Tibial artery (tissue), 4 donors: ENCODE measurements around the gene SUMO3.

Experiments
- DNase-seq, 2 donors: peaks; one replicate each; pipeline ENCODE4 v3.0.0-alpha.2; 2019
- H3K27ac ChIP-seq, 2 donors: fragments of 200-600 bp; sonication (generic) in 1 of 2; 1 replicate in 1 of 2; 2 replicates in 1 of 2; pipeline ENCODE4 v1.5.1; 2018 to 2019; ENCODE audit warnings: mild to moderate bottlenecking in 1 of 2
- H3K27me3 ChIP-seq, 2 donors: fragments of 200-600 bp; sonication (generic) in 1 of 2; one replicate each; pipeline versions ENCODE4 v1.5.1 to v1.6.0; 2016 to 2019
- H3K36me3 ChIP-seq, 3 donors: fragments of 200-600 bp; sonication (generic) in 2 of 3; one replicate each; pipeline ENCODE4 v1.5.1; 2016 to 2019; ENCODE audit warnings: mild to moderate bottlenecking in 2 of 3
- H3K4me1 ChIP-seq, 4 donors: fragments of 200-600 bp; sonication (generic) in 2 of 4; 1 replicate in 3 of 4; 2 replicates in 1 of 4; pipeline ENCODE4 v1.5.1; 2016 to 2019
- H3K4me3 ChIP-seq, 2 donors: fragments of 200-600 bp; sonication (generic) in 1 of 2; 1 replicate in 1 of 2; 2 replicates in 1 of 2; pipeline ENCODE4 v1.5.1; 2018 to 2019; ENCODE audit warnings: mild to moderate bottlenecking in 2 of 2
- H3K9me3 ChIP-seq, 3 donors: fragments of 200-600 bp; sonication (generic) in 1 of 3; one replicate each; pipeline ENCODE4 v1.5.1; 2016 to 2019
- CTCF ChIP-seq, 2 experiments: fragments of 200-600 bp in 1 of 2; fragments of 450-650 bp in 1 of 2; IDR thresholded peaks; one replicate each; pipeline ENCODE4 v1.5.1; 2017 to 2019; ENCODE audit warnings: antibody characterized with exemption in 2 of 2, mild to moderate bottlenecking in 1 of 2, moderate library complexity in 1 of 2
- intact Hi-C: fragments of 100-400 bp; cut with DNase I; formaldehyde crosslinking; loops from one replicate; pipeline ENCODE4 v1.15.0; 2023; ENCODE audit warnings: low total_unique reads

The SUMO3 gene

GRCh38 chr21:44765231-44766013, 52.4 kb downstream of the SUMO3 start:
- no peaks in the 10 kb centered on the region for H3K27me3 ChIP-seq
- intact Hi-C loops, result no loop called here
- TF ChIP-seq CTCF (IDR thresholded peaks at IDR 0.05), result no peak
- H3K27ac ChIP-seq, result no peak overlapping the region
- peaks cover 0 to 7% (median 0%) of the 10 kb centered on the region in 4 donors for H3K4me1 ChIP-seq
- H3K4me3 ChIP-seq, result no peak overlapping the region
- no peak for DNase-seq
- H3K9me3 ChIP-seq, result no peaks in the 10 kb centered on the region
- peaks cover 10 to 27% (median 18%) of the 10 kb centered on the region in 3 donors for H3K36me3 ChIP-seq

DNA sequence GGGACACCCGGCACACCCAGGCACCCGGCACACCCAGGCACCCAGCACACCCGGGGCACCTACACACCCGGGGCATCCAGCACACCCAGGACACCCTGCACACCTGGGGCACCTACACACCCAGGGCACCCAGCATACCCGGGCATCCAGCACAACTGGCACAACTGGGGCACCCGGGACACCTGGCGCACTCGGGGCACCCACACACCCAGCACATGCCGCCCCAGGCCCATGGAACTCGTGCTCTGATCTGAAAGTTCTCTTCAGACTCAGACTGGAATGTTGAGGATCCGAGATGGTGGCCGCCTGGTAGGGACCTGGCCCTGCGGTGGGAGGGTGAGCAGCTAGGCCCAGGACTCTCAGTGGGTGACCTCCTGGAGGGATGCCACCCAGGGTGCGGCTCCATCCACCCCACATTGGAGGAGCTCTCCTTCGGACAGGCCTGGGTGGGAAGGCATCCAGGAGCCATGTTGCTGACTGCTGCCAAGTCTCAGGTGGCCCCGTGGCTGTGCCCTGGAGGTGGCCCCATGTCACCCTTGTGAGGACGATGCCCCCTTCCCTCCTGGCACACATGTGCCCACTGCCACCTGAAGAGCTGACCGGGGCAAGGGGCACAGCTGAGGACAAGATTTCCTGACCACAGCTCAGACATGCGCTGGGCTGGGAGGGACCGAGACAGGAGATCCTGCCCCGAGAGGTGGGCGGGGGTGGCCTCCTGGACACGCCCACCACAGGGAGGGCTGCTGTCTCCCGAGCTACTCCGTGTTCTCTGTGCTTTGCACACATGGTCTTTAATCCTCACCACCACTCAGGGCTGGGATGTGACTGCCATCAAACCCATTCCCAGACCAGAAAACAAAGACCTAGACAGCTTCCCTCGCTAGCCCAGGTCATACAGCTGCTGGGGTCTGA, 53.3 kb downstream of the SUMO3 start:
- no peak overlapping the region for H3K27ac ChIP-seq
- intact Hi-C loops, result no loop called here
- peak in 1 of 2 donors; percentile 63 for DNase-seq
- H3K4me3 ChIP-seq, result no peak overlapping the region
- no peaks in the 10 kb centered on the region for H3K9me3 ChIP-seq
- no peak for TF ChIP-seq CTCF (IDR thresholded peaks at IDR 0.05)
- H3K36me3 ChIP-seq, result peaks cover 1 to 18% (median 10%) of the 10 kb centered on the region in 3 donors
- no peaks in the 10 kb centered on the region for H3K27me3 ChIP-seq
- peaks cover 0 to 7% (median 0%) of the 10 kb centered on the region in 4 donors for H3K4me1 ChIP-seq

GRCh38 chr21:44763451-44764318, 54.2 kb downstream of the SUMO3 start:
- Histone ChIP-seq H3K9me3 (no peaks in the 10 kb centered on the region), H3K36me3 (peaks cover 0 to 12% (median 7%) of the 10 kb centered on the region in 3 donors), H3K4me3 (no peak overlapping the region), H3K4me1 (peaks cover 0 to 7% (median 0%) of the 10 kb centered on the region in 4 donors), H3K27ac (no peak overlapping the region), H3K27me3 (no peaks in the 10 kb centered on the region)
- no peak for DNase-seq
- intact Hi-C loops, result no loop called here
- TF ChIP-seq CTCF (IDR thresholded peaks at IDR 0.05), result no peak

DNA sequence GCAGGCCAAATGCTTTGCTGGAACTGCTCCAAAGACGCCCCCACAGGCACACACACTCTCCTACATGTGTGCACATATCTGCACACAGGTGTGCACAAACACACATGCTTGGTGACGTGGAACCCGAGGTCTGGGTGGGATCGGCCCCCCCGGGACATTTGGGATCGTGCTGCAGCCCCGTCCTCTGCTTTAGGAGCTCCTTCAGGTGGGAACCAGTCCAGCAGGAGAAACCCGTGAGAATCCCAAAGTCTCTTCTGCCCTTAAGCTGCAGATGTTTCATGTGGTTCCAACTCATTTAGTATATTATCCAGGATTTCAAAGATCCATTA, 54.8 kb downstream of the SUMO3 start:
- no peak overlapping the region for H3K27ac ChIP-seq
- no peak for DNase-seq

More for the DNA sequence above, 54.8 kb downstream of the SUMO3 start:
- intact Hi-C loops, result no loop called here
- no peak for TF ChIP-seq CTCF (IDR thresholded peaks at IDR 0.05)
- H3K4me3 ChIP-seq, result no peak overlapping the region
- H3K9me3 ChIP-seq, result no peaks in the 10 kb centered on the region
- H3K36me3 ChIP-seq, result peaks cover 0 to 5% (median under 1%) of the 10 kb centered on the region in 3 donors
- no peaks in the 10 kb centered on the region for H3K27me3 ChIP-seq
- H3K4me1 ChIP-seq, result peaks cover 0 to 7% (median 0%) of the 10 kb centered on the region in 4 donors
